Mesenchymal stem cell (in vitro differentiated cells and primary cell): ENCODE results near the gene BDH2.

Experiments
- DNase-seq: peaks from one replicate; pipeline ENCODE4 v3.0.0-alpha.2; 2013
- H2AFZ ChIP-seq: one replicate; pipeline ENCODE4 v1.6.1; 2013; ENCODE audit warnings: low read depth, mild to moderate bottlenecking, control low read depth, inconsistent platforms, low read length, moderate library complexity
- H2AK5ac ChIP-seq: 2 replicates; pipeline ENCODE4 v1.6.1; 2013; ENCODE audit warnings: low read length, moderate library complexity, mild to moderate bottlenecking, inconsistent platforms; ENCODE audit not compliant: severe bottlenecking
- H2BK120ac ChIP-seq: one replicate; pipeline ENCODE4 v1.6.1; 2013; ENCODE audit warnings: low read depth, mild to moderate bottlenecking, inconsistent platforms, low read length, moderate library complexity
- H2BK12ac ChIP-seq, 2 experiments: one replicate each; pipeline ENCODE4 v1.6.1; 2013; ENCODE audit warnings: inconsistent platforms in 2 of 2, low read length in 2 of 2, mild to moderate bottlenecking in 2 of 2, moderate library complexity in 2 of 2, control low read depth in 1 of 2
- H2BK15ac ChIP-seq: one replicate; pipeline ENCODE4 v1.6.1; 2013; ENCODE audit warnings: mild to moderate bottlenecking, low read depth, inconsistent platforms; ENCODE audit not compliant: poor library complexity, severe bottlenecking
- H2BK5ac ChIP-seq: 2 replicates; pipeline ENCODE4 v1.6.1; 2013; ENCODE audit warnings: low read depth, mild to moderate bottlenecking, low read length, control low read depth, inconsistent platforms; ENCODE audit not compliant: poor library complexity, severe bottlenecking
- H3K14ac ChIP-seq, 2 experiments: one replicate each; pipeline ENCODE4 v1.6.1; 2013; ENCODE audit warnings: inconsistent platforms in 2 of 2, low read length in 2 of 2, control low read depth in 1 of 2, mild to moderate bottlenecking in 1 of 2, moderate library complexity in 1 of 2
- H3K18ac ChIP-seq, 2 experiments: one replicate each; pipeline ENCODE4 v1.6.1; 2013; ENCODE audit warnings: inconsistent platforms in 2 of 2, low read length in 2 of 2, control low read depth in 1 of 2, low read depth in 1 of 2, mild to moderate bottlenecking in 1 of 2
- H3K23ac ChIP-seq, 2 experiments: one replicate each; pipeline ENCODE4 v1.6.1; 2013; ENCODE audit warnings: inconsistent platforms in 2 of 2, low read length in 2 of 2, mild to moderate bottlenecking in 2 of 2, moderate library complexity in 2 of 2, control low read depth in 1 of 2
- H3K27ac ChIP-seq: 2 replicates; pipeline ENCODE4 v1.5.1; 2013; ENCODE audit warnings: mild to moderate bottlenecking, moderate library complexity, low read length, control low read depth, inconsistent platforms; ENCODE audit not compliant: poor library complexity, severe bottlenecking
- H3K27me3 ChIP-seq, 2 experiments: 2 replicates each; pipeline versions ENCODE4 v1.6.1 to v1.7.0; 2013; ENCODE audit warnings: low read length in 2 of 2, mild to moderate bottlenecking in 2 of 2, moderate library complexity in 2 of 2, control low read depth in 1 of 2, inconsistent platforms in 1 of 2; ENCODE audit not compliant: control insufficient read depth in 1 of 2, insufficient read depth in 1 of 2
- H3K36me3 ChIP-seq, 2 experiments: 2 replicates each; pipeline versions ENCODE4 v1.6.1 to v1.7.0; 2013; ENCODE audit warnings: low read length in 2 of 2, control low read depth in 1 of 2, inconsistent platforms in 1 of 2, low read depth in 1 of 2, mild to moderate bottlenecking in 1 of 2; ENCODE audit not compliant: insufficient read depth in 2 of 2, control insufficient read depth in 1 of 2
- H3K4ac ChIP-seq, 2 experiments: one replicate each; pipeline ENCODE4 v1.6.1; 2013; ENCODE audit warnings: inconsistent platforms in 2 of 2, low read length in 2 of 2, mild to moderate bottlenecking in 2 of 2, moderate library complexity in 2 of 2, control low read depth in 1 of 2, low read depth in 1 of 2
- H3K4me1 ChIP-seq: 2 replicates; pipeline ENCODE4 v1.6.1; 2013; ENCODE audit warnings: low read depth, low read length, control low read depth; ENCODE audit not compliant: control insufficient read depth, insufficient read depth
- H3K4me2 ChIP-seq: 2 replicates; pipeline ENCODE4 v1.6.1; 2013; ENCODE audit warnings: low read length, mild to moderate bottlenecking, inconsistent platforms; ENCODE audit not compliant: poor library complexity, severe bottlenecking
- H3K4me3 ChIP-seq, 2 experiments: 2 replicates each; pipeline versions ENCODE4 v1.5.1 to v1.7.0; 2013; ENCODE audit warnings: low read length in 2 of 2, mild to moderate bottlenecking in 2 of 2, control low read depth in 1 of 2, low read depth in 1 of 2; ENCODE audit not compliant: insufficient read depth in 1 of 2
- H3K79me1 ChIP-seq: replicated peaks from 2 replicates; pipeline ENCODE4 v1.6.1; 2013; ENCODE audit warnings: mild to moderate bottlenecking, control low read depth, low read length, inconsistent platforms; ENCODE audit not compliant: poor library complexity, severe bottlenecking
- H3K9ac ChIP-seq: 2 replicates; pipeline ENCODE4 v1.7.0; 2013; ENCODE audit warnings: mild to moderate bottlenecking, low read length, moderate library complexity
- H3K9me3 ChIP-seq: 2 replicates; pipeline ENCODE4 v1.7.0; 2013; ENCODE audit warnings: mild to moderate bottlenecking, low read length; ENCODE audit not compliant: control insufficient read depth
- H4K8ac ChIP-seq: one replicate; pipeline ENCODE4 v1.6.1; 2013; ENCODE audit warnings: inconsistent platforms, mild to moderate bottlenecking, low read length, moderate library complexity
- H4K91ac ChIP-seq: one replicate; pipeline ENCODE4 v1.6.1; 2013; ENCODE audit warnings: mild to moderate bottlenecking, low read length, inconsistent platforms
- WGBS: methylation state at CpG from one replicate; pipeline ENCODE4 v1.1.7; 2013; ENCODE audit warnings: mixed read lengths; 5-methylcytosine and 5-hydroxymethylcytosine counted together

BDH2 gene

GRCh38 chr4:103052779-103053178 lies 46.9 kb downstream of the BDH2 start:
- no peak overlapping the region for H2BK12ac ChIP-seq
- no peak overlapping the region for H3K18ac ChIP-seq
- no peak overlapping the region for H3K9ac ChIP-seq
- no peaks in the 10 kb centered on the region for H3K27me3 ChIP-seq
- H3K4me1 ChIP-seq = no peaks in the 10 kb centered on the region
- H3K4me2 ChIP-seq = no peak overlapping the region
- H3K27ac ChIP-seq = no peak overlapping the region
- H2AK5ac ChIP-seq = no peak overlapping the region
- no peak overlapping the region for H4K8ac ChIP-seq
- no peak overlapping the region for H4K91ac ChIP-seq
- no peak overlapping the region for H3K4me3 ChIP-seq
- no peak overlapping the region for H2BK120ac ChIP-seq
- peaks cover 0 to 23% of the 10 kb centered on the region in 2 experiments for H3K36me3 ChIP-seq
- DNase-seq = no peak
- no peaks in the 10 kb centered on the region for H3K79me1 ChIP-seq
- H2AFZ ChIP-seq = no peak overlapping the region
- no peak overlapping the region for H3K14ac ChIP-seq
- no peak overlapping the region for H2BK5ac ChIP-seq
- peak overlapping the region in 1 of 2 experiments; percentile 52 for H3K23ac ChIP-seq
- no peaks in the 10 kb centered on the region for H3K9me3 ChIP-seq
- no peak overlapping the region for H3K4ac ChIP-seq
- 91% methylated on average over 3 of the region's 3 CpGs for WGBS
- no peak overlapping the region for H2BK15ac ChIP-seq

GRCh38 chr4:103052145-103052544 lies 47.5 kb downstream of the BDH2 start:
- Histone ChIP-seq H3K27me3 (no peaks in the 10 kb centered on the region), H3K9ac (no peak overlapping the region), H4K91ac (no peak overlapping the region), H3K9me3 (no peaks in the 10 kb centered on the region), H3K36me3 (peaks cover 0 to 26% of the 10 kb centered on the region in 2 experiments), H3K4me3 (no peak overlapping the region), H3K23ac (no peak overlapping the region), H3K4me1 (no peaks in the 10 kb centered on the region), H4K8ac (no peak overlapping the region), H3K79me1 (no peaks in the 10 kb centered on the region), H3K4ac (no peak overlapping the region), H3K18ac (no peak overlapping the region), H2AK5ac (no peak overlapping the region), H2AFZ (no peak overlapping the region), H3K4me2 (no peak overlapping the region), H2BK15ac (no peak overlapping the region), H2BK120ac (no peak overlapping the region), H3K27ac (no peak overlapping the region), H2BK12ac (no peak overlapping the region), H2BK5ac (no peak overlapping the region), H3K14ac (no peak overlapping the region)
- WGBS = 100% methylated on average over 1 of the region's 3 CpGs
- DNase-seq = no peak

GRCh38 chr4:103050736-103051436 lies 48.7 kb downstream of the BDH2 start:
- Histone ChIP-seq H3K18ac (no peak overlapping the region), H2BK5ac (no peak overlapping the region), H3K27ac (no peak overlapping the region), H3K4ac (no peak overlapping the region), H4K91ac (no peak overlapping the region), H3K23ac (no peak overlapping the region), H3K9ac (peak overlapping the region; percentile 29), H3K4me1 (no peaks in the 10 kb centered on the region), H3K27me3 (no peaks in the 10 kb centered on the region), H2BK15ac (no peak overlapping the region), H3K9me3 (no peaks in the 10 kb centered on the region), H2AK5ac (no peak overlapping the region), H2AFZ (no peak overlapping the region), H2BK120ac (no peak overlapping the region), H3K79me1 (no peaks in the 10 kb centered on the region), H3K36me3 (peaks cover 0 to 36% of the 10 kb centered on the region in 2 experiments), H3K4me2 (no peak overlapping the region), H2BK12ac (no peak overlapping the region), H3K14ac (no peak overlapping the region), H3K4me3 (peak overlapping the region in 1 of 2 experiments; percentile 26), H4K8ac (no peak overlapping the region)
- no peak for DNase-seq
- 79% methylated on average over 2 of the region's 2 CpGs for WGBS

GRCh38 chr4:103046416-103047290 lies 53.0 kb downstream of the BDH2 start:
- Histone ChIP-seq H4K8ac (no peak overlapping the region), H3K27me3 (no peaks in the 10 kb centered on the region), H3K14ac (no peak overlapping the region), H3K4ac (no peak overlapping the region), H3K4me1 (no peaks in the 10 kb centered on the region), H3K4me2 (no peak overlapping the region), H4K91ac (no peak overlapping the region), H2BK12ac (no peak overlapping the region), H2BK120ac (no peak overlapping the region), H3K18ac (no peak overlapping the region), H3K9me3 (no peaks in the 10 kb centered on the region), H3K9ac (no peak overlapping the region), H2AK5ac (no peak overlapping the region), H3K79me1 (no peaks in the 10 kb centered on the region), H2BK15ac (no peak overlapping the region), H2BK5ac (no peak overlapping the region), H2AFZ (no peak overlapping the region), H3K4me3 (no peak overlapping the region), H3K23ac (no peak overlapping the region), H3K27ac (no peak overlapping the region), H3K36me3 (peaks cover 0 to 64% of the 10 kb centered on the region in 2 experiments)
- DNase-seq = peak; percentile 59
- WGBS = 50% methylated on average over 5 of the region's 5 CpGs
